ENCODE measurements around the gene STIMATE. TPM values are rescaled to one million over a fixed set of nuclear protein-coding genes. Genes with fewer than 3 reads are reported as not detected.
A peak's percentile ranks its signal among the peaks of the same experiment; 100 is the strongest.

Gene STIMATE
- total RNA-seq, 1 experiment from 2014 or later = 15.7 TPM

DNA sequence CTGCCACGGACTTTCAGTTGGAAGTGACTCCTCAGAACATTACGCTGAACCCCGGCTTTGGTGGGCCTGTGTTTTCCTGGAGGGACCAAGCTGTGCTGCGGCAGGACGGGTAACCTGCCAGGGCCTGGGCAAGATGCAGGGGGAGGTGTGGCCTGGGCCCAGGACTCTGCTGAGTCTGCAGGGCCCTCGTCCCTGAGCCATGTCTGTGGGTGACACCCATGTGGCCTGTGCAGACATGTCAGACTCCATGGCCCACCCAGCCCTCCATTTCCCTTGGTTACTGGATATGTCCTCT lies 107.7 kb downstream of the STIMATE start:
- Histone ChIP-seq H3K9me3 (ENCODE audit: control insufficient read depth, insufficient read depth, low read depth, low read length) (no peaks in the 10 kb centered on the region), H3K4me3 (ENCODE audit: low read depth in 2 of 2, low read length in 2 of 2) (no peak overlapping the region), H3K4me1 (ENCODE audit: control insufficient read depth, insufficient read depth, low read length) (no peaks in the 10 kb centered on the region), H3K36me3 (ENCODE audit: control insufficient read depth, insufficient read depth, low read length) (no peaks in the 10 kb centered on the region), H3K27ac (ENCODE audit: low read length) (no peak overlapping the region), H3K27me3 (ENCODE audit: control insufficient read depth, insufficient read depth, low read length) (no peaks in the 10 kb centered on the region)
- ATAC-seq = no peak
- BruUV-seq (replicated peaks) = no TSS peak
- TF ChIP-seq TCF7L2 (IDR thresholded peaks at IDR 0.05; ENCODE audit: low read depth, low read length) = no peak
- TF ChIP-seq, protein P1, sequence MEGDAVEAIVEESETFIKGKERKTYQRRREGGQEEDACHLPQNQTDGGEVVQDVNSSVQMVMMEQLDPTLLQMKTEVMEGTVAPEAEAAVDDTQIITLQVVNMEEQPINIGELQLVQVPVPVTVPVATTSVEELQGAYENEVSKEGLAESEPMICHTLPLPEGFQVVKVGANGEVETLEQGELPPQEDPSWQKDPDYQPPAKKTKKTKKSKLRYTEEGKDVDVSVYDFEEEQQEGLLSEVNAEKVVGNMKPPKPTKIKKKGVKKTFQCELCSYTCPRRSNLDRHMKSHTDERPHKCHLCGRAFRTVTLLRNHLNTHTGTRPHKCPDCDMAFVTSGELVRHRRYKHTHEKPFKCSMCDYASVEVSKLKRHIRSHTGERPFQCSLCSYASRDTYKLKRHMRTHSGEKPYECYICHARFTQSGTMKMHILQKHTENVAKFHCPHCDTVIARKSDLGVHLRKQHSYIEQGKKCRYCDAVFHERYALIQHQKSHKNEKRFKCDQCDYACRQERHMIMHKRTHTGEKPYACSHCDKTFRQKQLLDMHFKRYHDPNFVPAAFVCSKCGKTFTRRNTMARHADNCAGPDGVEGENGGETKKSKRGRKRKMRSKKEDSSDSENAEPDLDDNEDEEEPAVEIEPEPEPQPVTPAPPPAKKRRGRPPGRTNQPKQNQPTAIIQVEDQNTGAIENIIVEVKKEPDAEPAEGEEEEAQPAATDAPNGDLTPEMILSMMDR (IDR thresholded peaks at IDR 0.05) = no peak
- TF ChIP-seq POLR2AphosphoS5 (IDR thresholded peaks at IDR 0.05; ENCODE audit: low read depth, low read length) = no peak
- CTCF ChIA-PET = no interaction called here
- in situ Hi-C loops (cut with HindIII; ENCODE audit: low pct_unique_long_range_greater_than_20kb, low sequenced_read_pairs) (no loop called here), intact Hi-C loops (cut with micrococcal nuclease; ENCODE audit: unreplicated experiment) (no loop called here)
- POLR2A ChIA-PET = no interaction called here
- no peak for DNase-seq (ENCODE audit: low read depth, low spot score)

GRCh38 chr3:52788890-52789745 lies 108.2 kb downstream of the STIMATE start:
- TF ChIP-seq, protein P1 (IDR thresholded peaks at IDR 0.05) = no peak
- TF ChIP-seq POLR2AphosphoS5 (IDR thresholded peaks at IDR 0.05; ENCODE audit: low read depth, low read length) (no peak), SIN3A (IDR thresholded peaks at IDR 0.05; ENCODE audit: borderline replicate concordance, insufficient read depth, low read depth, low read length) (no peak)
- TF ChIP-seq, protein P2, sequence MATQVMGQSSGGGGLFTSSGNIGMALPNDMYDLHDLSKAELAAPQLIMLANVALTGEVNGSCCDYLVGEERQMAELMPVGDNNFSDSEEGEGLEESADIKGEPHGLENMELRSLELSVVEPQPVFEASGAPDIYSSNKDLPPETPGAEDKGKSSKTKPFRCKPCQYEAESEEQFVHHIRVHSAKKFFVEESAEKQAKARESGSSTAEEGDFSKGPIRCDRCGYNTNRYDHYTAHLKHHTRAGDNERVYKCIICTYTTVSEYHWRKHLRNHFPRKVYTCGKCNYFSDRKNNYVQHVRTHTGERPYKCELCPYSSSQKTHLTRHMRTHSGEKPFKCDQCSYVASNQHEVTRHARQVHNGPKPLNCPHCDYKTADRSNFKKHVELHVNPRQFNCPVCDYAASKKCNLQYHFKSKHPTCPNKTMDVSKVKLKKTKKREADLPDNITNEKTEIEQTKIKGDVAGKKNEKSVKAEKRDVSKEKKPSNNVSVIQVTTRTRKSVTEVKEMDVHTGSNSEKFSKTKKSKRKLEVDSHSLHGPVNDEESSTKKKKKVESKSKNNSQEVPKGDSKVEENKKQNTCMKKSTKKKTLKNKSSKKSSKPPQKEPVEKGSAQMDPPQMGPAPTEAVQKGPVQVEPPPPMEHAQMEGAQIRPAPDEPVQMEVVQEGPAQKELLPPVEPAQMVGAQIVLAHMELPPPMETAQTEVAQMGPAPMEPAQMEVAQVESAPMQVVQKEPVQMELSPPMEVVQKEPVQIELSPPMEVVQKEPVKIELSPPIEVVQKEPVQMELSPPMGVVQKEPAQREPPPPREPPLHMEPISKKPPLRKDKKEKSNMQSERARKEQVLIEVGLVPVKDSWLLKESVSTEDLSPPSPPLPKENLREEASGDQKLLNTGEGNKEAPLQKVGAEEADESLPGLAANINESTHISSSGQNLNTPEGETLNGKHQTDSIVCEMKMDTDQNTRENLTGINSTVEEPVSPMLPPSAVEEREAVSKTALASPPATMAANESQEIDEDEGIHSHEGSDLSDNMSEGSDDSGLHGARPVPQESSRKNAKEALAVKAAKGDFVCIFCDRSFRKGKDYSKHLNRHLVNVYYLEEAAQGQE (IDR thresholded peaks at IDR 0.05; ENCODE audit: insufficient read depth in 1 of 2, low read depth in 2 of 2, low read length in 1 of 2) = no peak
- Histone ChIP-seq H3K27ac (ENCODE audit: low read length) (no peak overlapping the region), H3K36me3 (ENCODE audit: control insufficient read depth, insufficient read depth, low read length) (no peaks in the 10 kb centered on the region), H3K27me3 (ENCODE audit: control insufficient read depth, insufficient read depth, low read length) (no peaks in the 10 kb centered on the region), H3K9me3 (ENCODE audit: control insufficient read depth, insufficient read depth, low read depth, low read length) (no peaks in the 10 kb centered on the region), H3K4me3 (ENCODE audit: low read depth in 2 of 2, low read length in 2 of 2) (no peak overlapping the region), H3K4me1 (ENCODE audit: control insufficient read depth, insufficient read depth, low read length) (no peaks in the 10 kb centered on the region)
- intact Hi-C loops (cut with micrococcal nuclease; ENCODE audit: unreplicated experiment) = no loop called here
- DNase-seq (ENCODE audit: low read depth, low spot score) = no peak
- 0 out of 2 replicates have a peak, but pooled peaks have one; percentile 23 for ATAC-seq
- in situ Hi-C loops (cut with HindIII; ENCODE audit: low pct_unique_long_range_greater_than_20kb, low sequenced_read_pairs) = no loop called here
- POLR2A ChIA-PET = no interaction called here
- BruUV-seq (replicated peaks) = no TSS peak
- CTCF ChIA-PET = no interaction called here

Data from Panc1 (cell line).